Nephron (organoid): ENCODE data around the gene IDH1.

Experiments used
- H3K27ac Mint-ChIP-seq, 3 experiments: 2 replicates each; pipeline ENCODE4 v1.8.0; 2020; ENCODE audit warnings: mixed read lengths in 3 of 3, mild to moderate bottlenecking in 2 of 3, moderate library complexity in 1 of 3
- H3K27me3 Mint-ChIP-seq: 2 replicates; pipeline ENCODE4 v1.8.0; 2021; ENCODE audit warnings: low read depth, mild to moderate bottlenecking, moderate library complexity, mixed read lengths
- H3K36me3 Mint-ChIP-seq: 2 replicates; pipeline ENCODE4 v1.8.0; 2020; ENCODE audit warnings: low read depth, mixed read lengths
- H3K4me1 Mint-ChIP-seq: 2 replicates; pipeline ENCODE4 v1.8.0; 2020; ENCODE audit warnings: mixed read lengths
- H3K4me3 Mint-ChIP-seq, 3 experiments: 2 replicates each; pipeline ENCODE4 v1.8.0; 2020; ENCODE audit warnings: mild to moderate bottlenecking in 3 of 3, mixed read lengths in 3 of 3, moderate library complexity in 2 of 3
- H3K9me3 Mint-ChIP-seq: 2 replicates; pipeline ENCODE4 v1.8.0; 2020; ENCODE audit warnings: mixed read lengths
- TF ChIP-seq, protein P1 (sequence below), 3 experiments: fragments of 200-600 bp; sonication (generic); IDR thresholded peaks; one replicate each; pipeline ENCODE4 v1.5.0; 2021; ENCODE audit warnings: antibody characterized with exemption in 3 of 3; ENCODE audit not compliant: unreplicated experiment in 3 of 3

Gene IDH1

DNA sequence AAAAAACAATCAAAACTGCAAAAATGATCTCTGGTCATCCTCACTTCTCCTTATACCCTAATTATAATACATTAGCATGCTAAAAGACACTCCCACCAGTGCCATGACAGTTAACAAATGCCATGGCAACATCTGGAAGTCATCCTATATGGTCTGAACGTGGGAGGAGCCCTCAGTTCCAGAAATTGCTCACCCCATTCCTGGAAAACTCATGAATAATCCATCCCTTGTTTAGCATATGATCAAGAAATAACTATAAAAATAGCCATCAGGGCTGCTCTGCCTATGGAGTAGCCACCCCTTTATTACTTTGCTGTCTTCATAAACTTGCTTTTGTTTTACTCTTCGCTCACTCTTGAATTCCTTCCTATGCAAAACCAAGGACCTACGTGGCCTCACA lies 59.3 kb downstream of the IDH1 start:
- Mint-ChIP-seq H3K27ac (no peak overlapping the region), H3K36me3 (no peaks in the 10 kb centered on the region), H3K27me3 (no peaks in the 10 kb centered on the region), H3K4me3 (no peak overlapping the region), H3K9me3 (no peaks in the 10 kb centered on the region), H3K4me1 (no peaks in the 10 kb centered on the region)
- TF ChIP-seq, protein P1, sequence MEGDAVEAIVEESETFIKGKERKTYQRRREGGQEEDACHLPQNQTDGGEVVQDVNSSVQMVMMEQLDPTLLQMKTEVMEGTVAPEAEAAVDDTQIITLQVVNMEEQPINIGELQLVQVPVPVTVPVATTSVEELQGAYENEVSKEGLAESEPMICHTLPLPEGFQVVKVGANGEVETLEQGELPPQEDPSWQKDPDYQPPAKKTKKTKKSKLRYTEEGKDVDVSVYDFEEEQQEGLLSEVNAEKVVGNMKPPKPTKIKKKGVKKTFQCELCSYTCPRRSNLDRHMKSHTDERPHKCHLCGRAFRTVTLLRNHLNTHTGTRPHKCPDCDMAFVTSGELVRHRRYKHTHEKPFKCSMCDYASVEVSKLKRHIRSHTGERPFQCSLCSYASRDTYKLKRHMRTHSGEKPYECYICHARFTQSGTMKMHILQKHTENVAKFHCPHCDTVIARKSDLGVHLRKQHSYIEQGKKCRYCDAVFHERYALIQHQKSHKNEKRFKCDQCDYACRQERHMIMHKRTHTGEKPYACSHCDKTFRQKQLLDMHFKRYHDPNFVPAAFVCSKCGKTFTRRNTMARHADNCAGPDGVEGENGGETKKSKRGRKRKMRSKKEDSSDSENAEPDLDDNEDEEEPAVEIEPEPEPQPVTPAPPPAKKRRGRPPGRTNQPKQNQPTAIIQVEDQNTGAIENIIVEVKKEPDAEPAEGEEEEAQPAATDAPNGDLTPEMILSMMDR (IDR thresholded peaks at IDR 0.05; ENCODE audit: unreplicated experiment in 3 of 3), result no peak

DNA sequence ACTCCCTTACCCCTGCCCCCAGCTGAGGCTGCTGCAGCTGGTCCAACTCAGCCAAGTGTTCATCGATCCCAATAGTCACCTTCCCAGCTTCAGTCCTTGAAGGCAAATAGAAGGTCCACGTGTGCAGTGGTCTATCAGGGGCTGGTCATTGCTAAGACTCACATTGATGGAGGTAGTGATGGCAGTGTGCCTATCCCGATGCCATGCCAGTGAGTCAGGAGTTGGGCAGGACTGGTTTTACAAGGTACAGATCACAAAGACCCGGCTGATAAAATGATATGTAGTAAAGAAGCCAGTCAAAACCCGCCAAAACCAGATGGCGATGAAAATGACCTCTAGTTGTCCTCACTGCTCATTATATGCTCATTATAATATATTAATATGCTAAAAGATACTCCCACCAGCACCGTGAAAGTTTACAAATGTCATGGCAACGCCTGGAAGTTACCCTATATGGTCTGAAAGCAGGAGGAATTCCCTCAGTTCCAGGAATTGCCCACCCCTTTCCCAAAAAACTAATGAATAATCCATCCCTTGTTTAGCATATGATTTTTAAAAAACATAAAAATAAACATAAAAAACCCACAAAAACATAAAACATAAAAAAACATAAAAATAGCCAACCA lies 62.1 kb downstream of the IDH1 start:
- Mint-ChIP-seq H3K27ac (no peak overlapping the region), H3K4me1 (no peaks in the 10 kb centered on the region), H3K27me3 (no peaks in the 10 kb centered on the region), H3K9me3 (no peaks in the 10 kb centered on the region), H3K4me3 (no peak overlapping the region), H3K36me3 (no peaks in the 10 kb centered on the region)
- TF ChIP-seq, protein P1 (IDR thresholded peaks at IDR 0.05; ENCODE audit: unreplicated experiment in 3 of 3), result no peak

DNA sequence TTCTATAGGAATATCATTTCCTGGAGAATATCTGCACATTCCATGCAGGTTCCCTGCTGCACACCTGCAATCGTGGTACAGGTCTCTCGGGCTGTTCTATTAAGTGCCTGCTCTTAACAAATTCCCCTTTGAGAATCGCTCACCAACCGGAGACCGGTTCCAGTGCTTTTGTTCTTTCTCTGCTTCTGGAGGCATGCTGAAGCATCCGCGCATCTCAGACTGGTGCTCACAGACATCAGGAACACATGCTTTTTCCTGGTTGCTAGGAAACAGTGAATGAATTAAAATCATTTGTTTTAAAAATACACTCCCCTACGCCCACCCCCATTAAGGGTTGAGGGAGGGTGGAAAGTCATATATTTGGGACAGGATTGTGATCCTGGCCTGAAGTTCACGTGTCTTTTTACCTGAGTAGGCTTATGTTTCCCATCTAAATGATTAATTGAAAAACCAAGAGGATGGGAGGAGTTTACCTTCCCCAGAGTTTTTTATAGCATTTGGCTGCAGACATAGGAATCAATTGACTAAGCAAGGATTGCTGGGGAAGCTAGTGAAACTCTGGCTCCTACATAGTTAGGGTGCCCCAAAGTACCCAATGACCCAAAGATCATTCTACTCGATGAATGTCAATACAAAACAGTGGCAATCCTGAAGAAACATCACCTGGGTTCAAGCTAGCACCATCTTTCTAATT lies 64.9 kb downstream of the IDH1 start, which contains the start of gene C2orf80:
C2orf80 (minus strand) TSS at position 221 of the 694 bp plus-strand sequence. CDS start 3,044 bp downstream, outside the sequence.
- TF ChIP-seq, protein P1 (IDR thresholded peaks at IDR 0.05; ENCODE audit: unreplicated experiment in 3 of 3), result no peak
- H3K27me3 Mint-ChIP-seq, result peaks cover 10% of the 10 kb centered on the region
- no peak within 1 kb of the TSS for H3K4me3 Mint-ChIP-seq
- H3K36me3 Mint-ChIP-seq, result no peaks in the 10 kb centered on the region
- no peaks in the 10 kb centered on the region for H3K9me3 Mint-ChIP-seq
- H3K27ac Mint-ChIP-seq, result no peak within 1 kb of the TSS
- H3K4me1 Mint-ChIP-seq, result no peaks in the 10 kb centered on the region

DNA sequence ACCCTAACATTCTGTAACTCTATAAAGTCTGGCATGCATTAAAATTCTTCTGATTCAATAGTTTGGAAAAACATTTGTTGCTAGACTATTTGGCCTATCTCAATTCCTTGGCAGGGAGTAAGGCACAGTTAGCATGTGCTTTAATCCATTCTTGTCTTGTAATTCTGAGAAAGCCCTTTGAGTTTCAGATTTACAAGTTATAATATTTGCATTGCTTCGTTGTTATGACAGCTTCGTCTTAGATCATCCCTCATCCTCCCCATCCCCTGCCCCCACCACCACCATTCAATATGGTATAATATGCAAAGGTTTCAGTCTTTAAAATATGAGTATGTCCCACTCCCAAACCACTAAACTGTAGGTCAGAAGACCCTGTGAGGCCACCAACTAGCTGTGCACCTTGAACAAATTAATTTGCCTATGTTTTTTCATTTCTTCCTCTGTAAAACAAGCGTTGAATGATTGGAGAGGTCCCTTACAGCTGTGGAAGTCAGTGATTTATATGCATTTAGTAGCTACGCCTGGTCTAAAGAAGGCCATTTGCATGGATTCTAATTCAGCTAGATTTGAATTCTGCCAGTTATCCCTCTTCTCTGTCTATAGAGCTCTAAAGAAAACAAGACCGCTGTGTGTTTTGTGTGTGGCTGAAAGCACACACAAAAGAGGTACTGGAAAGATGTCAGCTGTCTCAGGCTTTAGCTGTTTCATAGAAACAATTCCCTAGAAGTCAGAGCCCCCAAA lies 65.6 kb downstream of the IDH1 start:
- Mint-ChIP-seq H3K9me3 (no peaks in the 10 kb centered on the region), H3K27me3 (peaks cover 17% of the 10 kb centered on the region), H3K27ac (no peak overlapping the region), H3K4me1 (peaks cover 2% of the 10 kb centered on the region), H3K4me3 (no peak overlapping the region), H3K36me3 (no peaks in the 10 kb centered on the region)
- TF ChIP-seq, protein P1 (IDR thresholded peaks at IDR 0.05; ENCODE audit: unreplicated experiment in 3 of 3), result no peak

DNA sequence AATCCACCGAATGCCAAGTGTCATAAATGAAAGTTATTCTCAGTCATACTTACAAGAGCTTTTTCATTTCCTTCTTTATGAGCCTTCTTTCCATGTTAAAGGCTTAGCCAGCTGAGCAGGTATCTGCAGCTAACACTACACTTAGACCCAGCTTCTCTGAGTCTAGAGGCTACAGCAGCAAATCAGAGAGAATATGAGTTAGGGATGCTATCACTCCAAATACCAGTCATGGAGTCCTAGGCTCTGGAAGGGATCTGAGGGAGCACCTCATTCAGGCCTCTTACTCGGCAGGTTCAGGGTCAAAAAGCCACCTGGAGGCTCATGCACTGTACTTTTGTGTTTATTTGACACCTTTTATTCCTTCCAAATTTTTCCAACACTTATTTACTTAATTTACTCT lies 68.0 kb downstream of the IDH1 start:
- TF ChIP-seq, protein P1 (IDR thresholded peaks at IDR 0.05; ENCODE audit: unreplicated experiment in 3 of 3), result no peak
- H3K36me3 Mint-ChIP-seq, result no peaks in the 10 kb centered on the region
- no peaks in the 10 kb centered on the region for H3K9me3 Mint-ChIP-seq
- H3K4me3 Mint-ChIP-seq, result no peak overlapping the region
- peaks cover 10% of the 10 kb centered on the region for H3K4me1 Mint-ChIP-seq
- H3K27me3 Mint-ChIP-seq, result peaks cover 31% of the 10 kb centered on the region
- no peak overlapping the region for H3K27ac Mint-ChIP-seq
